SK-N-SH (cell line): ENCODE measurements around the gene PRG2.

Experiments
- CHD2 ChIP-seq: fragments of 150-350 bp; IDR thresholded peaks from 2 replicates; pipeline ENCODE4 v1.6.1; 2018; ENCODE audit warnings: low read length; ENCODE audit not compliant: partially characterized antibody
- CTCF ChIP-seq: fragments of 200-600 bp; sonication (generic); IDR thresholded peaks from 2 replicates; pipeline ENCODE4 v1.6.1; 2017; ENCODE audit warnings: antibody characterized with exemption, mild to moderate bottlenecking, moderate library complexity
- ELF1 ChIP-seq: IDR thresholded peaks from 2 replicates; pipeline ENCODE4 v1.4.0; 2012
- EP300 ChIP-seq, 2 experiments: IDR thresholded peaks; 2 replicates each; pipeline versions ENCODE4 v1.4.0 to v1.6.1; 2012; ENCODE audit warnings: borderline replicate concordance in 1 of 2, low read depth in 1 of 2, low read length in 1 of 2
- FOXJ3 ChIP-seq: sonication (generic); formaldehyde crosslinking; IDR thresholded peaks from 2 replicates; pipeline ENCODE4 v1.5.1; 2020; ENCODE audit warnings: mild to moderate bottlenecking, missing genetic modification reagents
- PBX3 ChIP-seq: IDR thresholded peaks from 2 replicates; pipeline ENCODE4; 2012
- SIN3A ChIP-seq: IDR thresholded peaks from 2 replicates; pipeline ENCODE4 v1.6.1; 2012; ENCODE audit warnings: low read depth, mild to moderate bottlenecking, low read length, moderate library complexity, borderline replicate concordance
- YY1 ChIP-seq: IDR thresholded peaks from 2 replicates; pipeline ENCODE4 v1.4.0; 2012; ENCODE audit warnings: low read depth, mild to moderate bottlenecking
- TF ChIP-seq, protein P1 (sequence below): IDR thresholded peaks from 2 replicates; pipeline ENCODE4 v1.6.1; 2012; ENCODE audit warnings: mild to moderate bottlenecking, low read depth, low read length, moderate library complexity

GRCh38 chr11:57396744-57397143 lies 6.3 kb upstream of the PRG2 start:
- no peak for TF ChIP-seq FOXJ3 (CRISPR knock-in tag)
- TF ChIP-seq, protein P1, sequence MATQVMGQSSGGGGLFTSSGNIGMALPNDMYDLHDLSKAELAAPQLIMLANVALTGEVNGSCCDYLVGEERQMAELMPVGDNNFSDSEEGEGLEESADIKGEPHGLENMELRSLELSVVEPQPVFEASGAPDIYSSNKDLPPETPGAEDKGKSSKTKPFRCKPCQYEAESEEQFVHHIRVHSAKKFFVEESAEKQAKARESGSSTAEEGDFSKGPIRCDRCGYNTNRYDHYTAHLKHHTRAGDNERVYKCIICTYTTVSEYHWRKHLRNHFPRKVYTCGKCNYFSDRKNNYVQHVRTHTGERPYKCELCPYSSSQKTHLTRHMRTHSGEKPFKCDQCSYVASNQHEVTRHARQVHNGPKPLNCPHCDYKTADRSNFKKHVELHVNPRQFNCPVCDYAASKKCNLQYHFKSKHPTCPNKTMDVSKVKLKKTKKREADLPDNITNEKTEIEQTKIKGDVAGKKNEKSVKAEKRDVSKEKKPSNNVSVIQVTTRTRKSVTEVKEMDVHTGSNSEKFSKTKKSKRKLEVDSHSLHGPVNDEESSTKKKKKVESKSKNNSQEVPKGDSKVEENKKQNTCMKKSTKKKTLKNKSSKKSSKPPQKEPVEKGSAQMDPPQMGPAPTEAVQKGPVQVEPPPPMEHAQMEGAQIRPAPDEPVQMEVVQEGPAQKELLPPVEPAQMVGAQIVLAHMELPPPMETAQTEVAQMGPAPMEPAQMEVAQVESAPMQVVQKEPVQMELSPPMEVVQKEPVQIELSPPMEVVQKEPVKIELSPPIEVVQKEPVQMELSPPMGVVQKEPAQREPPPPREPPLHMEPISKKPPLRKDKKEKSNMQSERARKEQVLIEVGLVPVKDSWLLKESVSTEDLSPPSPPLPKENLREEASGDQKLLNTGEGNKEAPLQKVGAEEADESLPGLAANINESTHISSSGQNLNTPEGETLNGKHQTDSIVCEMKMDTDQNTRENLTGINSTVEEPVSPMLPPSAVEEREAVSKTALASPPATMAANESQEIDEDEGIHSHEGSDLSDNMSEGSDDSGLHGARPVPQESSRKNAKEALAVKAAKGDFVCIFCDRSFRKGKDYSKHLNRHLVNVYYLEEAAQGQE, result no peak
- TF ChIP-seq EP300 (IDR thresholded peaks at IDR 0.05; ENCODE audit: borderline replicate concordance in 1 of 2, low read depth in 1 of 2, low read length in 1 of 2), result no peak
- TF ChIP-seq CHD2, result no peak
- TF ChIP-seq SIN3A, result no peak
- no peak for TF ChIP-seq CTCF
- no peak for TF ChIP-seq ELF1
- no peak for TF ChIP-seq PBX3
- no peak for TF ChIP-seq YY1
